ENCODE data around the gene TMPO. TPM values are rescaled to one million over a fixed set of nuclear protein-coding genes. Genes with fewer than 3 reads are reported as not detected.
A peak's percentile ranks its signal among the peaks of the same experiment; 100 is the strongest.

TMPO gene
- total RNA-seq, 4 donors from 2014 or later: 70.4 to 96.6 (median 77.1) TPM

- intact Hi-C loops (cut with DNase I): no loop called here
- peaks cover 0 to 83% (median 11%) of the 10 kb centered on the region in 3 donors for H3K36me3 ChIP-seq
Observed at GRCh38 chr12:98530068-98530467, 14.7 kb downstream of the TMPO start.

DNA sequence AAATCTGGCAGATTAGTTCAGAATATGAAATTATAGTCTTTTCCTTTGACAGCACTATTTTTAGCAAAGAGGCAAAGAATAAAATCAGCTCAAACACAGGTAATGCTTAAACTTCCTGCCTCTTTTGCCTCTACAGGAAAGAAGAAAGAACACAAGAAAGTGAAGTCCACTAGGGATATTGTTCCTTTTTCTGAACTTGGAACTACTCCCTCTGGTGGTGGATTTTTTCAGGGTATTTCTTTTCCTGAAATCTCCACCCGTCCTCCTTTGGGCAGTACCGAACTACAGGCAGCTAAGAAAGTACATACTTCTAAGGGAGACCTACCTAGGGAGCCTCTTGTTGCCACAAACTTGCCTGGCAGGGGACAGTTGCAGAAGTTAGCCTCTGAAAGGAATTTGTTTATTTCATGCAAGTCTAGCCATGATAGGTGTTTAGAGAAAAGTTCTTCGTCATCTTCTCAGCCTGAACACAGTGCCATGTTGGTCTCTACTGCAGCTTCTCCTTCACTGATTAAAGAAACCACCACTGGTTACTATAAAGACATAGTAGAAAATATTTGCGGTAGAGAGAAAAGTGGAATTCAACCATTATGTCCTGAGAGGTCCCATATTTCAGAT, 17.4 kb downstream of the TMPO start:
- TF ChIP-seq, protein P1, sequence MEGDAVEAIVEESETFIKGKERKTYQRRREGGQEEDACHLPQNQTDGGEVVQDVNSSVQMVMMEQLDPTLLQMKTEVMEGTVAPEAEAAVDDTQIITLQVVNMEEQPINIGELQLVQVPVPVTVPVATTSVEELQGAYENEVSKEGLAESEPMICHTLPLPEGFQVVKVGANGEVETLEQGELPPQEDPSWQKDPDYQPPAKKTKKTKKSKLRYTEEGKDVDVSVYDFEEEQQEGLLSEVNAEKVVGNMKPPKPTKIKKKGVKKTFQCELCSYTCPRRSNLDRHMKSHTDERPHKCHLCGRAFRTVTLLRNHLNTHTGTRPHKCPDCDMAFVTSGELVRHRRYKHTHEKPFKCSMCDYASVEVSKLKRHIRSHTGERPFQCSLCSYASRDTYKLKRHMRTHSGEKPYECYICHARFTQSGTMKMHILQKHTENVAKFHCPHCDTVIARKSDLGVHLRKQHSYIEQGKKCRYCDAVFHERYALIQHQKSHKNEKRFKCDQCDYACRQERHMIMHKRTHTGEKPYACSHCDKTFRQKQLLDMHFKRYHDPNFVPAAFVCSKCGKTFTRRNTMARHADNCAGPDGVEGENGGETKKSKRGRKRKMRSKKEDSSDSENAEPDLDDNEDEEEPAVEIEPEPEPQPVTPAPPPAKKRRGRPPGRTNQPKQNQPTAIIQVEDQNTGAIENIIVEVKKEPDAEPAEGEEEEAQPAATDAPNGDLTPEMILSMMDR (IDR thresholded peaks at IDR 0.05): peak; percentile 42 to 67 (median 58)
- no peak for TF ChIP-seq POLR2A (IDR thresholded peaks at IDR 0.05)
- Histone ChIP-seq H3K4me3 (no peak overlapping the region), H3K9me3 (no peaks in the 10 kb centered on the region), H3K27ac (no peak overlapping the region), H3K4me1 (no peaks in the 10 kb centered on the region), H3K27me3 (no peaks in the 10 kb centered on the region), H3K36me3 (peaks cover 0 to 93% (median 20%) of the 10 kb centered on the region in 3 donors)
- 57 to 69% methylated on average over 4 of the region's 4 CpGs for WGBS, 2 donors
- no peak for DNase-seq
- intact Hi-C loops (cut with DNase I): no loop called here

More at GRCh38 chr12:98530068-98530467, 14.7 kb downstream of the TMPO start:
- Histone ChIP-seq H3K9me3 (no peaks in the 10 kb centered on the region), H3K4me1 (no peaks in the 10 kb centered on the region), H3K27me3 (no peaks in the 10 kb centered on the region), H3K27ac (no peak overlapping the region), H3K4me3 (no peak overlapping the region)
- no peak for DNase-seq
- 88 to 100% methylated on average over 1 of the region's 1 CpG for WGBS, 2 donors
- no peak for TF ChIP-seq POLR2A (IDR thresholded peaks at IDR 0.05)
- TF ChIP-seq, protein P1 (IDR thresholded peaks at IDR 0.05): no peak

- Histone ChIP-seq H3K27me3 (no peaks in the 10 kb centered on the region), H3K36me3 (peaks cover 0 to 93% (median 20%) of the 10 kb centered on the region in 3 donors), H3K4me3 (no peak overlapping the region), H3K4me1 (no peaks in the 10 kb centered on the region), H3K9me3 (no peaks in the 10 kb centered on the region), H3K27ac (no peak overlapping the region)
- intact Hi-C loops (cut with DNase I): no loop called here
- TF ChIP-seq POLR2A (IDR thresholded peaks at IDR 0.05): no peak
- TF ChIP-seq, protein P1 (IDR thresholded peaks at IDR 0.05): no peak
- whole genome bisulfite sequencing, 2 donors: 91 to 94% methylated on average over 4 of the region's 4 CpGs
- no peak for DNase-seq
Observed at GRCh38 chr12:98533723-98534251, 18.4 kb downstream of the TMPO start.

DNA sequence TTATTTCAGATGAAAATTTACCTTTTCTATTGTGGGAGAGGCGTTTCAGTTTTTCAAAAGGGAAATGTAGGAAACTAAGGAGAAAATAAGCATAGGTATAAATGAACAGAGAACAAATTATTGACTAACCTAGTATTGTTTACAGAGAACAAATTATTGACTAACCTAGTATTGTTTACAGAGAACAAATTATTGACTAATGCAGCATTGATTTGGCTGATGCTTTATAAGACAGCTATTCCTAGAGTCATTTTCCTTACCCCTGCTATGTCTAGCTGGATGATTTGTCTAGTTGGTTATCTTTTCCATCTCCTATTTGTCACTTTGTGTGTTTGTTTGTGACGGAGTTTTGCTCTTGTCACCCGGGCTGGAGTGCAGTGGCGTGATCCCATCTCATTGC, 22.6 kb downstream of the TMPO start:
- 85 to 96% methylated on average over 4 of the region's 4 CpGs for whole genome bisulfite sequencing, 2 donors
- TF ChIP-seq, protein P1 (IDR thresholded peaks at IDR 0.05): no peak
- no peak for TF ChIP-seq POLR2A (IDR thresholded peaks at IDR 0.05)
- H3K36me3 ChIP-seq: peaks cover 0 to 94% (median 16%) of the 10 kb centered on the region in 3 donors

GRCh38 chr12:98543701-98544100, 28.3 kb downstream of the TMPO start:
- peaks cover 0 to 91% (median 0%) of the 10 kb centered on the region in 3 donors for H3K36me3 ChIP-seq
- H3K9me3 ChIP-seq: no peaks in the 10 kb centered on the region
- no peak overlapping the region for H3K4me3 ChIP-seq
- H3K27me3 ChIP-seq: no peaks in the 10 kb centered on the region
- no peak for DNase-seq
- no peak for TF ChIP-seq POLR2A (IDR thresholded peaks at IDR 0.05)
- TF ChIP-seq, protein P1 (IDR thresholded peaks at IDR 0.05): no peak
- H3K4me1 ChIP-seq: no peaks in the 10 kb centered on the region
- intact Hi-C loops (cut with DNase I): no loop called here
- H3K27ac ChIP-seq: no peak overlapping the region

More for the DNA sequence above, 22.6 kb downstream of the TMPO start:
- Histone ChIP-seq H3K4me3 (no peak overlapping the region), H3K27me3 (no peaks in the 10 kb centered on the region), H3K9me3 (no peaks in the 10 kb centered on the region), H3K4me1 (no peaks in the 10 kb centered on the region), H3K27ac (no peak overlapping the region)
- intact Hi-C loops (cut with DNase I): no loop called here
- DNase-seq: no peak

All from esophagus squamous epithelium (tissue), 5 donors.